ENCODE measurements around the gene HDAC4. TPM values are rescaled to one million over a fixed set of nuclear protein-coding genes. Genes with fewer than 3 reads are reported as not detected.

Gene HDAC4
- polyA plus RNA-seq, 1 donor (not counting 4 experiments of a cell fraction or from before 2014, with no cell fraction given) = 2.9 TPM

GRCh38 chr2:239206851-239207250, 194.0 kb downstream of the HDAC4 start:
- no peak for TF ChIP-seq EZH2 (IDR thresholded peaks at IDR 0.05; ENCODE audit: low read length)
- TF ChIP-seq CTCF (optimal IDR thresholded peaks at IDR 0.05 in 1 of 3, IDR thresholded peaks at IDR 0.05 in 1 of 3, conservative IDR thresholded peaks at IDR 0.05 in 1 of 3; ENCODE audit: extremely low read depth in 1 of 3, insufficient read depth in 2 of 3, low read length in 3 of 3) = no peak
- no peaks in the 10 kb centered on the region for H3K27me3 ChIP-seq (ENCODE audit: control insufficient read depth, extremely low read depth, insufficient read depth, low read length)
- H2AFZ ChIP-seq (ENCODE audit: control insufficient read depth, low read length) = no peak overlapping the region
- FAIRE-seq (no peak), DNase-seq (ENCODE audit: low read depth, low spot score) (no peak)
- peaks cover 7% of the 10 kb centered on the region for H3K4me1 ChIP-seq (ENCODE audit: control insufficient read depth, extremely low read depth, insufficient read depth, low read length)
- H3K79me2 ChIP-seq (ENCODE audit: control insufficient read depth, insufficient read depth, low read length) = no peaks in the 10 kb centered on the region
- H3K27ac ChIP-seq (ENCODE audit: control insufficient read depth, insufficient read depth, low read length) = no peak overlapping the region
- H3K9me1 ChIP-seq (ENCODE audit: control insufficient read depth, extremely low read depth, insufficient read depth, low read length) = no peaks in the 10 kb centered on the region
- dilution Hi-C loops (cut with MboI; ENCODE audit: extremely low pct_ligation_motif_present, low sequenced_read_pairs) = no loop called here
- no peak overlapping the region for H3K4me3 ChIP-seq (ENCODE audit: control insufficient read depth in 2 of 3, extremely low read depth in 1 of 3, insufficient read depth in 2 of 3, low read depth in 1 of 3, low read length in 3 of 3)
- peaks cover 2% of the 10 kb centered on the region for H4K20me1 ChIP-seq (ENCODE audit: control insufficient read depth, extremely low read depth, insufficient read depth, low read length)
- no peak overlapping the region for H3K9ac ChIP-seq (ENCODE audit: control insufficient read depth, extremely low read depth, insufficient read depth, low read length)
- no peaks in the 10 kb centered on the region for H3K36me3 ChIP-seq (ENCODE audit: control insufficient read depth in 2 of 2, extremely low read depth in 1 of 2, insufficient read depth in 2 of 2, low read length in 2 of 2)
- H3K4me2 ChIP-seq (ENCODE audit: control insufficient read depth, extremely low read depth, insufficient read depth, low read depth, low read length) = no peak overlapping the region
- H3K9me3 ChIP-seq (ENCODE audit: control insufficient read depth, low read depth, low read length) = no peaks in the 10 kb centered on the region

- Histone ChIP-seq H3K4me1 (ENCODE audit: control insufficient read depth, extremely low read depth, insufficient read depth, low read length) (peaks cover 7% of the 10 kb centered on the region), H4K20me1 (ENCODE audit: control insufficient read depth, extremely low read depth, insufficient read depth, low read length) (peaks cover 2% of the 10 kb centered on the region), H3K9ac (ENCODE audit: control insufficient read depth, extremely low read depth, insufficient read depth, low read length) (no peak overlapping the region), H3K4me3 (ENCODE audit: control insufficient read depth in 2 of 3, extremely low read depth in 1 of 3, insufficient read depth in 2 of 3, low read depth in 1 of 3, low read length in 3 of 3) (no peak overlapping the region), H3K36me3 (ENCODE audit: control insufficient read depth in 2 of 2, extremely low read depth in 1 of 2, insufficient read depth in 2 of 2, low read length in 2 of 2) (no peaks in the 10 kb centered on the region), H3K9me1 (ENCODE audit: control insufficient read depth, extremely low read depth, insufficient read depth, low read length) (no peaks in the 10 kb centered on the region), H3K4me2 (ENCODE audit: control insufficient read depth, extremely low read depth, insufficient read depth, low read depth, low read length) (no peak overlapping the region), H3K9me3 (ENCODE audit: control insufficient read depth, low read depth, low read length) (no peaks in the 10 kb centered on the region), H3K27ac (ENCODE audit: control insufficient read depth, insufficient read depth, low read length) (no peak overlapping the region), H2AFZ (ENCODE audit: control insufficient read depth, low read length) (no peak overlapping the region), H3K27me3 (ENCODE audit: control insufficient read depth, extremely low read depth, insufficient read depth, low read length) (no peaks in the 10 kb centered on the region), H3K79me2 (ENCODE audit: control insufficient read depth, insufficient read depth, low read length) (no peaks in the 10 kb centered on the region)
- TF ChIP-seq EZH2 (IDR thresholded peaks at IDR 0.05; ENCODE audit: low read length) = no peak
- TF ChIP-seq CTCF (optimal IDR thresholded peaks at IDR 0.05 in 1 of 3, IDR thresholded peaks at IDR 0.05 in 1 of 3, conservative IDR thresholded peaks at IDR 0.05 in 1 of 3; ENCODE audit: extremely low read depth in 1 of 3, insufficient read depth in 2 of 3, low read length in 3 of 3) = no peak
- FAIRE-seq = no peak
- dilution Hi-C loops (cut with MboI; ENCODE audit: extremely low pct_ligation_motif_present, low sequenced_read_pairs) = no loop called here
- no peak for DNase-seq (ENCODE audit: low read depth, low spot score)
Measured at GRCh38 chr2:239206042-239206441, 194.8 kb downstream of the HDAC4 start.
